CMK (cell line): Measurements from ENCODE around the gene ANKRD55.
"Not testable (repeated sequence)": the region's sequence is repeated elsewhere in the genome, so short reads cannot be mapped to it uniquely, and the experiment has no call there.

Source experiments
- DNase-seq: peaks from one replicate; pipeline ENCODE4 v3.0.0-alpha.2; 2010; ENCODE audit warnings: low read depth

The ANKRD55 gene

DNA sequence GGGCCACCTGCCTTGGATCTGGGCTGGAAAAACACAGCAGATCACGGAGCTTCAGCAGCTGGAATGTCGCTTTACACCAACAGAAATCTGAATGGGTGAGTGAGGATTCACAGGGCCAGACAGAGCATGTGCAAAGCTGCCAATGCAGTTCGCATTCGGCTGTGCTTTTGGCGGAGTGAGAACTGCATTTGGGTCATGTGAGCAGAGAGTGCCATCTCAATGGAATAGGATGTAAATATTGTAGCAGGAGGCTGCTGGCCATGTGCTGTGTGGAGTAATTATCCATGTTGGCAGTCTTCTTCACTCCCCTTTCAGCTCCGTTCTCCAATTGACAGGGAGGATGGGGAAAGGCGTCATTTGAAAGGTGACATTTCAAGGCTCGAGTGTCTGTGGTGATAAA lies at the start of gene ANKRD55:
ANKRD55 (minus strand) TSS at position 101 of the 400 bp plus-strand sequence. CDS start 417 bp downstream, outside the sequence.
- DNase-seq, result no peak

DNA sequence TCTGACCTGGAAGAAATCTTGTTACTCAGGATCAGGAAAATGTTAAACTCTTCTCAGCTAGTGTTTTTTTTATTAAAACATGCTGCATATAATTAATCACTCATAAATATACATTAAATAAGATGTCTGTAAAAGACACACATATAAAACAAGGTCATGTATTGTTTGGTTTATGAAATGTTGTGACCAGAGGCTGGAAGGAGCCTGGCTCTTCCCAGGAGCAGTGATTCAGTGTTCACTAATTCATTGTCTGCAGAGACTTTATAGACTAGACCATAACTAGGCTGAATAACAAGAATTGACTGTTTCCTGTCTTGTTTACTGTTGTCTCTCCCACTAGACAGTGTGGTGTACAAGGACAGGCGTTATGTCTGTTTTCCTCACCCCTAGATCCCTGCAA lies 49.1 kb upstream of the ANKRD55 start:
- no peak for DNase-seq

DNA sequence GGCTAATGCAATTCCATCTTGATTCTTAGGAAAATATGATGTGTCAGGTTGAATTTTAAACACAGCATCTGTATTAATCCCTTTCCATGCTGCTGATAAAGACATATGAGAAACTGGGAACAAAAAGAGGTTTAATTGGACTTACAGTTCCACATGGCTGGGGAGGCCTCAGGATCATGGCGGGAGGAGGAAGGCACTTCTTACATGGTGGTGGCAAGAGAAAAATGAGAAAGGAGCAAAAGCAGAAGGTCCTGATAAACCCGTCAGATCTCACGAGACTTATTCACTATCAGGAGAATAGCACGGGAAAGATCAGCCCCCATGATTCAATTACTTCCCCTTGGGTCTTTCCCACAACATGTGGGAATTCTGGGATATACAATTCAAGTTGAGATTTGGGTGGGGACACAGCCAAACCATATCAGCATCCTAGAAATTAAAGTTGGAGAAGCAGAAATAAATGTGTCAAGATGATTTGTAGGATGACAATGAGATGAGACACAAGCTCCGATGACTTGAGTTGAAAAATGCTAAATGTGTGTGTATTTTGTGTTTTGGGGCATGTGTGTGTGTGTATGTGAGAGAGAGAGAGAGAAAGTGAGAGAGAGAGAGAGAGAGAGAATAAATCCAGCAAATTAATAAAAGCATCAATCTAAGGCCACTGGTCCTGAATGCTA lies 48.5 kb upstream of the ANKRD55 start:
- DNase-seq, result no peak

DNA sequence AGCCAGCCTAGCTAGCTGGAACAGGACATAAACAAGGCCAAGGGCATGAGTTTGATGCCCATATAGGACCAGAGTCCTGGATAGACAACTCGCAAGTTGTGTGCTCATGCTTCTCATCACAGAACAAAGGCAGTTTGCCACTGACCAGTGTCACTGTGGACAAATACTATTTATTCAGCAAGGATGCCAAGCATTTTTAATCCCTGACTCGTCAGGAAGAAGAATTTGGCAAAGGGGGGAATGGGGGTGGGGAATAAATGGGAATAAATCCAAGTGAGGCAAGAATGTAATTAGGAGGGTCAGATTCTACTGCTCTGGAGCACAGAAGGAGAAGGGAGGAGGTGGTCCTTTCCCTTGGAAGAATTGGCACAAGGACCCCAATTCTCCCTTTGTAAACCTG lies 46.8 kb upstream of the ANKRD55 start:
- no peak for DNase-seq

DNA sequence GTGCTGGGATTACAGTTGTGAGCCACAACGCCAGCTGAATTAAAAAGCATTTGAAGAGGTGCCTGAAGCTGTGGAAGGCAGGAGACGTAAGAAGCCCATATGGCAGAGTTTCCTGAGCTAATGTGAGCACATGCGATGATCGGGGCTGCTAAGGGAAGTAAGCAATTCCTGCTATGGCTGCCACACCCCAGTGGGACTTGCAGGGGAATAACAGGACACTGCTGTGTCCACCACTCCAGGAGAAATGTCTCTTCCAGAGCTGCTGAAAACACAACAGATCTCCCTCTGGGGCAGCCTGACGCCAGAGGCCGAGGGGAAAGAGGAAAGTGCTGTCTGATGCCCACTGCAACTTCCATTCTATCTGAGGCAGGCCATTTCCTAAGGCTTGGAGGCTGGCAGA lies 46.2 kb upstream of the ANKRD55 start:
- no peak for DNase-seq

DNA sequence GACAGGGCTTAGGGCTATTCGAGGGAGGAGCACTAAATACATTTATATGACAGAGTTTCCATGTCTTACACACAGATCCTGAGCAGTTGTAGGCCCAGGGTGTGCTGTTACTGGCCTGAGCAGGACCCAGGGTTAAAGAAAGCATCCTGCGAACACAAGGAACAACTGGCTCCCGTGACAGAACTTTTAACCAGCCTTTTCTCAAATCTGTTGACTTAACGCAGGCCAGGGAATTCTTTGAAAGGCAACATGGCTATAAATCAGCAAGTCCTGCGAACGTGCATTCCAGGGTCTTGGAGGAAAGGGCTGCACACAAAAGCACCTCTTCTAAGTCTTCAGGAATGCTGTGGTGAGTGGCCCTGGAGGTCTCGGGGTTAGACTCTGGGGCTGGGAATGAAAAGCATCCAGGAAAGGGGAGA lies 45.2 kb upstream of the ANKRD55 start:
- DNase-seq, result no peak

DNA sequence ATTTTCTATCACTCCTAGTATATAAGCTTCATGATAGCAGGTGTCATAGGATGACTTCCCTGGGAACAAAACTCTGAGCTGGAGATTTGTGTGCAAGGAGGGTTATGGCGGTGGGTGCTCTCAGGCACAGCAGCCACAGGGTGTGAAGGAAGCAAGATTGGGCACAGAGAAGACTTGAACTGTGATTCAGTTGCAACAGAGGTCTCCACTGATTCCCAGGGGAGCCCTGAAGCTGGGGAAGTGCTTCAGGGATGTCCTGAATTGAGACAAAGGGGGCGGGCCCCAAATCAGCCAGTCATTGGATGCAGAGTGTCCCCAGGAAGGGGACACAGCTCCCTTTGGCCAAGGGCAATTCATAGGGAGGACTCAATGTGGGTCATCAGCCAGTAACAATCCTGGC lies 44.4 kb upstream of the ANKRD55 start:
- DNase-seq, result no peak

DNA sequence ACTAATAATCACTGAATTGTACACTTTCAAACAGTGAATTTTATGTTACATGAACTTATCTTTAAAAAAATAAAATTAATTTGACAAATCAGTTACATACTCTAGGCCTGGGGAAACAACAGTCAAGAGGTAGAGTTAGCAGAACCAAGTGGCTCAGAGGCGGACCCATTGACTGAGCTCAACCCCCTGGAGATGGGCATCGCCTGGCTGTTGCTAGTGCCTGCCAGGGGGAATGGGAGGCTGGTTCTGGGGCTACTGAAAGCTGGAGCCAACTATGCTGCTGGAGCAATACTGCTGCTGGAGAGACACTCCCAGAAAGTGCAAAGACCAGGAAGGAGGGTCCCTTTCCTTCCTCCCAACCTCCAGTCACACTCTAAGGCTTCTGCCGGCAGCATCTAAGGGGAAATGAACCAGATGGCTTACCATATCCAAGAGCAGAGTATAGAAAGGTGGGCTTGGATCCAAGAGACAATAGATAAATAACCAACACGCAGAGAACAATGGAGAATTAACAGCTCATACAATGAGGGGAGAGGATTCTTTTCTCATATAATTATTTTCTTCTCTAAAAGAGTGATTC lies 40.3 kb upstream of the ANKRD55 start:
- no peak for DNase-seq

DNA sequence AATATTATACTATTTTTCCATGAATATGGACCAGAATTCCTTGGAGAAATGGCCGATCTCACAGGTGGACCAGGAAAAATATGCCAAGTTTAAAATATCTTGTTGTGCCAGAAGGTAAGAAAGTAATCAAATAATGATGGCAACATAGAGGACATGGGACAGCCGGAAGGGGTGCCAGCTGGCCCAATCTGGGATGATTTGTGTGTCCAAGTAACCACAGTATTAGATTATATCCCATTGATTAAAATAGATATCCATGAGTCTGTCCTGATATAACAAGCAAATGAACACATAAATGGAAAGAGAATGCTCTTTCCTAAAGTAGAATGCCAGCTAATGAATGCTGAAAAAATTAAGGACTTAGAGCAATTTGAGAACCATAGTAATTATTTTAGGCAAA lies 39.6 kb upstream of the ANKRD55 start:
- DNase-seq, result no peak

DNA sequence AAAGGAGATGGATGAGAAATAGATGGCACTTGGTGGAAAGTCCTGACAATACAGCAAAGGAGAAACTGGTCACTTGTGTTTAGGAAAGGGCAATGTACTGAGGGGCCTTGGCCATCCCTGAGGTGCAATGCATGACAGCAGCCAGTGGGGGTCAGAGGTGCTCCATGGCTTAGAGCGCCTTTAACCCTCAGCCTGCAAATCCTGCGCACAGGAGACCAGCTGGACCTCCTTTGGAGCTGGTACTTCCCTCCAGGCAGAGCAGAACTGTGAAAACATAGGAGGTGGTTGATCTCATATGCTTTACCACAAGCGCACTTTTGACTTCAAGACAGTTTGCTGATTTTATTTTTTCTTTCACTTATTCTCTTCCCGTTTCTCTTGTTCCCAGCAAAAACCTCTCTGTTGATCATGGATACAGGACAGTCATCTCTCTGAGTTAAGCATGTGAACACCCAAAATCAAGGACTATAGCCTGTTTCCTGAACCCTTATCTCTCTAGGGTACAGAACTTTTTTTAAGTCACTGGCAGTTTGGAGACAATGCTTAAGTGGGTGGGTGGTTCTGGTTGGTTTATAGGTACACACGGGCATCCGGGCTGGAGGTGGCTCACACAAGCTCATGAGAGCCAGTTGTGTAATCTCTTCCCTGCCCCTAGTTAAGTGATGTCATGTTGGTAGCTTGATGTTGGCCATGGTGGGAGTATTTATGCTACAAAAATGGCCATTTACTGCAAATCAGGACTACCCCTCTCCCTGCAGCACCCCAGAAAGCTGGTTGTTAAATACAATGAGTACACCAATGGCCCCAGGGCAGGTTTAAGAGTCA lies 37.6 kb upstream of the ANKRD55 start:
- DNase-seq, result no peak

DNA sequence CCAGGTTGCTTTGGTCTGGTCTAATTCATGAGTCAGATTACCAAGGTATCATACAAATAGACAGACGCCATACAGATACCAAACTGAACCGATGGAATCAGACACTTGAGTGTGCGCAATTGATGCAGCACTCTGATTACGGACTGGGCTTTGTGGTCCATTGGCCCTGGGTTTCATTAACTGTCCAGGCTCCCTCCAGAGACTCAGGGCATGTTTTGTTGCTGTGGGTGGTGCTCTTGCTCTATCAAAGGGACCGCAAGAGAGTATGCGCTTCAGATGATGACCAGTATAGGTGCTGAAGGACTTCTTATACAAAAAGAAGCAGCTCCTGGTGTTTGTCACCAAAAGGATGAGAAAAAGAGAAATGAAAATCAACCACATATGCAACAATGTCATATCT lies 36.9 kb upstream of the ANKRD55 start:
- no peak for DNase-seq

DNA sequence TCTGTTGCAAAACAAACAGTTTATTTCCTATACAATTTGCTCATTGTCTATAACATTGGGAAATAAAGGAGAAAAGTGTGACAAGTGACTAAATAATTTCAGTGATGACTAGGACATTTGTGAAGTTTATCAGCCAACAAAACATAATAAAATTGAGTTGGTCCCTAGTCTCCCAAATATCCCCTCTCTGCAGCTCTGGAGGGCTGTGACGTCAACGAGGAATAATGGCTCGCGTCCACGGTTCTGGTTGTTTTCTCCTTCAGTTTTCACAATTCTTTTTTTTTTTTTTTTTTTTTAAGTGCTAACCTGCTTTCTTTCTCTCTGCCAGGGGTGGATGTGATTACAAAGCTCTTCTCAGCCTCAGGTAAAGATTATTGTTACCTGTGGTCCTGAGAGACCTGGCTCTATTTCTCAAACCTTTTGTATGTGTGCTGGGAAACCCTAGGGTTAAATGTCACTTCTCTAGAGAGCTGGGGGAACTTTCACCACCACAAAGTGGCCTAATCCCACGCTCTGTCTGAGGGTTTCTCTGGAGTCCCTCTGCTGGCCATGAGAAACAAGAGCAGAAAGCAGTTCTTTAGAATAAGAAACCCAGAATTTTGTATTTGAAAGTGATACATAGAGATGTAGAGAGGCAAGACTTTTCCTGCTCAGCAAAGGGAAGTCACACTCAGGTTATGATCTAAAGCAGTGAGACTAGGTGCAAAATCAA lies 36.2 kb upstream of the ANKRD55 start:
- DNase-seq, result no peak

DNA sequence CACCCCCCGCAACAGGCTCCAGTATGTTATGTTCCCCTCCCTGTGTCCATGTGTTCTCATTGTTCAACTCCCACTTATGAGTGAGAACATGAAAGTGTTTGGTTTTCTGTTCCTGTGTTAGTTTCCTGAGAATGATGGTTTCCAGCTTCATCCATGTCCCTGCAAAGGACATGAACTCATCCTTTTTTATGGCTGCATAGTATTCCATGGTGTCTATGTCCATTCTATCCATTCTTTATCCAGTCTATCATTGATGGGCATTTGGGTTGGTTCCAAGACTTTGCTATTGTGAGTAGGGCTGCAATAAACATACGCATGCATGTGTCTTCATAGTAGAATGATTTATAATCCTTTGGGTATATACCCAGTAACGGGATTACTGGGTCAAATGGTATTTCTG lies 35.6 kb upstream of the ANKRD55 start:
- DNase-seq, result not testable (repeated sequence)

DNA sequence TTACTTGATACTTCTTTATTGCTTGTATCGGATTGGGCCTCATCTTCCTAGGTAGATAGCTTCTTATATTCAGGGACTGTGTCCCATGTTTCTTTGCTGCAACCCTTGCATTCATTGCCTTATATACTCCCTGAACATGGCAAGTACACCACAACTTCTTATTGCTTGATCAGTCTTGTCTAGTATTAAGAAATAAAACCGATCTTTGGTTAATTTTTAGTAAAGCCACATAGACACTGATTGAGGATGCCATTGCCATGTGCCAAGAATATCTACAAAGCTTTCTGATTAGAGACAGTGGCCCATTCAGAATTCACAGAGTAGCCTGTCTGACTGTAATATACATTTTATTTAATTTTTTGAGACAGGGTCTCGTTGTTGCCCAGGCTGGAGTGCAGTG lies 34.7 kb upstream of the ANKRD55 start:
- no peak for DNase-seq

DNA sequence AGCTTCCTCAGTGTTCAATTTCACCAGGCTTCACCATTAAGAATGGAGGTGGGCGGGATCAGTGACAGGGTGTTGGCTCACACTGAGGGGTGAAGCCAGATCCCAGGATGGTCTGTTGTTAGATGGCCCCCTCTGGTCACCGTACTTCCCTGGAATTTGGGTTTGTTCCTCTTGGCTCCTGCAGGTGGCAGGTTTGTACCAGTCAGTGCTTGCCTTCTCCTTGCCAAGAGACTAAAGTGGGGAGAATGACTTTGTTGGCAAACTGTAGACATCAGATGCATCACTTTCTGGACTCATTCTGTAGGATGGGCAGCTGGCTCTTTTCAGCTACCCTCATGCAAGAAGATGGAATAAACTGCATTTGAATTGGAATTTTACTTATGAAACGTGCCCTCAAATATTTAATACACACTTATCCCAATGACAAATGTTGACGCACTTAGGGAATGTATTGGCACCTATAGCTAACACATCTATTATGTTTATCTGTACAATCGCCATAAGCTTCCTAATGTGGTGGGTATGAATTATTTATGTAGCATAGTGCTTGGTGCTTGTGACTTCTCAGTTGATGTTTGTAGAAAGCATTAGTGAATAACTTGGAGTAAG lies 31.4 kb upstream of the ANKRD55 start:
- DNase-seq, result no peak

DNA sequence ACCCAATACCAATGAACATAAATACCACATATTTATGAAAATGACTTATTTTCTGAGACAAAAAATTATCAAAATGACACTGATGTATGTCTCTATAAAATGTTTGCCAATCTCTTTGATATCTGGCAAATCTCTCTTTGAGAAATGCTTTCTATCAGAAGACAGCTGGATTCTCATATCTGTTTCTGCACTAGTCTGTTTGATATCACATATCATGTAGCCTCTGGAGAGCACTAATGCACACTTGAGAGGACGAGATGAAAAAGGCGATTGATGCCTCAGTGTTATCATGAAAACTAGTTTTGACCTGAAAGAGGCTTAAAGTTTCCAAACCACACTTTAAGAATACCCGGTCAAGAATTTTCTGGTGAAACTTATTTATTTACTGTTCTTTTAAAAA lies 29.1 kb upstream of the ANKRD55 start:
- DNase-seq, result no peak

DNA sequence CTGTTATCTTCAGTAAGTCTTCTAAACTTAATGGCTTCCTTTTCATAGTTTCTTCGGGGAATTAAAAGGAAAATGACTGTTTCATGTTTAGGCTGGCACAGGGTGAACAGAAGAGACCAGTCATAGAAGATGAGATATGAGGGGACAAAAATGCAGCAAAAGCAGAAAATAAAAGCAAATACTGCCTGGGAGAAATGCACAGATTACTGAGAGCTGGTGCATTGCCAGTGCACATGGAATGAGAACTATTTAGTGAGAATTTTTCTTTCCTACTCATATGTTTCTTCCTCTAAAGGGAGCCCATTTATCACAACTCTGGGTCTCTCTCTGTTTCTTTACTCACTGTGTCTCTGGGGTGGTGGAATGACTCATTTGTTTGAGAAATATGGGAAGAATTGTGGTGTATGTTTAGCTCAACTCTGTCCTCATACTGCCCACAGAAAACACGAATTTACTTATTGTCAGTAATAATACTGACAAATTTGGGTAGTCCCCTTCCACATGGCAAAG lies 25.9 kb upstream of the ANKRD55 start:
- DNase-seq, result no peak

DNA sequence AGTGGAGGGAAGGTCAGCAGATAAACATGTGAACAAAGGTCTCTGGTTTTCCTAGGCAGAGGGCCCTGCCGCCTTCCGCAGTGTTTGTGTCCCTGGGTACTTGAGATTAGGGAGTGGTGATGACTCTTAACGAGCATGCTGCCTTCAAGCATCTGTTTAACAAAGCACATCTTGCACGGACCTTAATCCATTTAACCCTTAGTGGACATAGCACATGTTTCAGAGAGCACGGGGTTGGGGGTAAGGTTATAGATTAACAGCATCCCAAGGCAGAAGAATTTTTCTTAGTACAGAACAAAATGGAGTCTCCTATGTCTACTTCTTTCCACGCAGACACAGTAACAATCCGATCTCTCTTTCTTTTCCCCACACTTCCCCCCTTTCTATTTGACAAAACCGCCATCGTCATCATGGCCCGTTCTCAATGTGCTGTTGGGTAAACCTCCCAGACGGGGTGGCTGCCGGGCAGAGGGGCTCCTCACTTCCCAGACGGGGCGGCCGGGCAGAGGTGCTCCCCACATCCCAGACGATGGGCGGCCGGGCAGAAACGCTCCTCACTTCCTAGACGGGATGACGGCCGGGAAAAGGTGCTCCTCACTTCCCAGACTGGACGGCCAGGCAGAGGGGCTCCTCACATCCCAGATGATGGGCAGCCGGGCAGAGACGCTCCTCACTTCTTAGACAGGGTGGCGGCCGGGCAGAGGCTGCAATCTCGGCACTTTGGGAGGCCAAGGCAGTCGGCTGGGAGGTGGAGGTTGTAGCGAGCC lies 24.8 kb upstream of the ANKRD55 start:
- not testable (repeated sequence) for DNase-seq

DNA sequence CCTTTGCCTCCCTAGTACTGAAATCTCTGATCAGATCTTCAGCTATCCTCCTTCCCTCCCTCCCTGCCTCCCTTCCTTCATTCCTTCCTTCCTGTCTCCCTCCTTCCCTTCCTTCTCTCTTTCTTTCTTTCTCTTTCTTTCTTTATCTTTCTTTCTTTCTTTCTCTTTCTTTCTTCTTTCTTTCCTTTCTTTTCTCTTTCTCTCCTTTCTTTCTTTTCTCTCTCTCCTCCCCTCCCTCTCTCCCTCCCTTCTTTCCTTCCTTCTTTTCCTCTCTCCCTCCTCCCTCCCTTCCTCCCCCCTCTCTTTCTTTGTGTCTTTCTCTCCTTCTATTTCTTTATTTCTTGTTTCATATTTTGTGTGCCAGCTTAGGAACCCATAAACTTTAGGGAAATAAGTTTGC lies 23.9 kb upstream of the ANKRD55 start:
- no peak for DNase-seq

DNA sequence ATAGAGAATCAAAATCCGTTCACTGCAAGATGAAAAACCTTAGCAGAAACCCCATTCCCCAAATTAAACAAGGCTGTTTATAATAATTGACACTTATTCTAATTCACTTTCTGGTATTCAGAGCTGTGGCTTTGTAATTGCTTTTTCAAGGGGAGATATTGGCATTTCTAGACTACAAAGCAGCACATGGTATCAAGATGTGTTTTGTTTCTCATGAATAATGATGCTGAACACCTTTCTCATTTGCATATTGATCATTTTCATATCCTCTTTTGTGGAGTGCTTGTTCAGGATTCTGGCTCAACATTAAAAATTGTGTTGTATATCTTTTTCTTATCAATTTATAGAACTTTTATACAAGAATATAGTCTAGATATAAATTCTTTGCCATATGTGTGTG lies 22.4 kb upstream of the ANKRD55 start:
- DNase-seq, result no peak

DNA sequence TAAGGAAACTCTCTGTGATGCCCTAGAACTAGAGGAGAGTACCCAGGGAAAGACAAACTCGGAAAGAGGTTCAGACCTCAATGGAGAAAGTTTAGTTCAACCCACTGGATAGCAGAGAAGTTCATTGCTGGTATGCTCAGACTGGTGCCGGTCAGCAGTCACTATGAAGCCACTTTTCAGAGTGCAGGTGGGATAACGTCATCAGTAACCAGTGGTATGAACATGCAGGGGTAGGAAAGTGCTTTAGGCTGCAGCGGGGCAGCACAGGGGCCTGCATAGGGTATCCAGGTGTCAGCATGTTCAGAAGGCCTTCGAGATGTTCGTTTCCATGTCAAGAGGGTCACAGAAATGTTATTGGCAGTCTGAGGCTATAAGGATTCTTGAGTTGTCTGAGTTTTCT lies 20.8 kb upstream of the ANKRD55 start:
- no peak for DNase-seq
